Activated CD8-positive, alpha-beta memory T cell treated with anti-CD3 and anti-CD28 coated beads, Interleukin-2, amount 50 U/mL, for 48 hours (primary cell): Measurements from ENCODE around the gene HES3.
"Not testable (repeated sequence)": the region's sequence is repeated elsewhere in the genome, so short reads cannot be mapped to it uniquely, and the experiment has no call there.

Experiments
- DNase-seq: peaks from one replicate; pipeline ENCODE4 v3.0.0-alpha.2; 2020

The HES3 gene

GRCh38 chr1:6243993-6244392 lies at the start of gene HES3:
Gene HES3, plus strand, starts transcription at chr1:6244179. Its CDS starts 187 bp downstream, at chr1:6244366.
- DNase-seq = no peak

GRCh38 chr1:6197746-6198427 lies 46.1 kb upstream of the HES3 start:
- DNase-seq = no peak

- peak; percentile 78 for DNase-seq
Measured at GRCh38 chr1:6198646-6199297, 45.2 kb upstream of the HES3 start.

- DNase-seq = peak; percentile 96
Measured at GRCh38 chr1:6199298-6200187, 44.4 kb upstream of the HES3 start, which contains the start of gene RPL22. Gene RPL22, minus strand, starts transcription at chr1:6199595. Its CDS starts 22 bp downstream, at chr1:6199573.

GRCh38 chr1:6200188-6200809 lies 43.7 kb upstream of the HES3 start:
- no peak for DNase-seq

- DNase-seq = no peak
Measured at GRCh38 chr1:6202256-6202655, 41.7 kb upstream of the HES3 start.

- peak; percentile 83 for DNase-seq
Measured at GRCh38 chr1:6205849-6206519, 38.0 kb upstream of the HES3 start, which contains the start of gene RNF207. Gene RNF207, plus strand, starts transcription at chr1:6206119. Its CDS starts 417 bp downstream, at chr1:6206536.

GRCh38 chr1:6206520-6206855 lies 37.5 kb upstream of the HES3 start:
- no peak for DNase-seq

- DNase-seq = no peak
Measured at GRCh38 chr1:6207075-6207885, 36.7 kb upstream of the HES3 start.

GRCh38 chr1:6207921-6208320 lies 36.1 kb upstream of the HES3 start:
- DNase-seq = no peak

- DNase-seq = no peak
Measured at GRCh38 chr1:6208723-6209660, 35.0 kb upstream of the HES3 start.

GRCh38 chr1:6209661-6210580 lies 34.1 kb upstream of the HES3 start:
- DNase-seq = no peak

- no peak for DNase-seq
Measured at GRCh38 chr1:6210591-6211355, 33.2 kb upstream of the HES3 start.

GRCh38 chr1:6211731-6212130 lies 32.2 kb upstream of the HES3 start:
- DNase-seq = no peak

- no peak for DNase-seq
Measured at GRCh38 chr1:6212193-6212959, 31.6 kb upstream of the HES3 start.

GRCh38 chr1:6218375-6219164 lies 25.4 kb upstream of the HES3 start:
- no peak for DNase-seq

- not testable (repeated sequence) for DNase-seq
Measured at GRCh38 chr1:6219641-6220040, 24.3 kb upstream of the HES3 start.
